Cerebellar cortex (tissue), 1 donor: Measurements from ENCODE around the gene ZNRF3.
A peak's percentile ranks its signal among the peaks of the same experiment; 100 is the strongest.
"Not testable (repeated sequence)": the region's sequence is repeated elsewhere in the genome, so short reads cannot be mapped to it uniquely, and the experiment has no call there.

Experiments used
- DNase-seq: peaks from one replicate; pipeline ENCODE4 v3.0.0-alpha.2; 2015; ENCODE audit warnings: low spot score

Gene ZNRF3

GRCh38 chr22:28907311-28908008 is 24.1 kb downstream of the ZNRF3 start:
- DNase-seq: peak; percentile 72

- not testable (repeated sequence) for DNase-seq
Measured at GRCh38 chr22:28908810-28909209, 25.4 kb downstream of the ZNRF3 start.

- DNase-seq: no peak
Measured at GRCh38 chr22:28909375-28909774, 26.0 kb downstream of the ZNRF3 start.

GRCh38 chr22:28910569-28911303 is 27.4 kb downstream of the ZNRF3 start:
- DNase-seq: peak; percentile 60

- DNase-seq: no peak
Measured at GRCh38 chr22:28911304-28911690, 27.9 kb downstream of the ZNRF3 start.

GRCh38 chr22:28911777-28912669 is 28.7 kb downstream of the ZNRF3 start:
- no peak for DNase-seq

- DNase-seq: no peak
Measured at GRCh38 chr22:28914201-28914600, 30.8 kb downstream of the ZNRF3 start.

- no peak for DNase-seq
Measured at GRCh38 chr22:28915969-28916368, 32.6 kb downstream of the ZNRF3 start.

- peak; percentile 86 for DNase-seq
Measured at GRCh38 chr22:28917747-28918549, 34.6 kb downstream of the ZNRF3 start.

- no peak for DNase-seq
Measured at GRCh38 chr22:28918550-28919271, 35.3 kb downstream of the ZNRF3 start.

- no peak for DNase-seq
Measured at GRCh38 chr22:28920757-28921584, 37.6 kb downstream of the ZNRF3 start.

GRCh38 chr22:28921585-28921879 is 38.2 kb downstream of the ZNRF3 start:
- DNase-seq: no peak

GRCh38 chr22:28922540-28923244 is 39.3 kb downstream of the ZNRF3 start:
- no peak for DNase-seq

- DNase-seq: no peak
Measured at GRCh38 chr22:28923826-28924732, 40.7 kb downstream of the ZNRF3 start.

GRCh38 chr22:28925916-28926315 is 42.5 kb downstream of the ZNRF3 start:
- no peak for DNase-seq

- DNase-seq: no peak
Measured at GRCh38 chr22:28927630-28928029, 44.3 kb downstream of the ZNRF3 start.

GRCh38 chr22:28929197-28929596 is 45.8 kb downstream of the ZNRF3 start:
- no peak for DNase-seq

GRCh38 chr22:28930357-28931007 is 47.1 kb downstream of the ZNRF3 start:
- peak; percentile 58 for DNase-seq
